Measurements from ENCODE around the gene HEXIM1.

Gene HEXIM1, protein sequence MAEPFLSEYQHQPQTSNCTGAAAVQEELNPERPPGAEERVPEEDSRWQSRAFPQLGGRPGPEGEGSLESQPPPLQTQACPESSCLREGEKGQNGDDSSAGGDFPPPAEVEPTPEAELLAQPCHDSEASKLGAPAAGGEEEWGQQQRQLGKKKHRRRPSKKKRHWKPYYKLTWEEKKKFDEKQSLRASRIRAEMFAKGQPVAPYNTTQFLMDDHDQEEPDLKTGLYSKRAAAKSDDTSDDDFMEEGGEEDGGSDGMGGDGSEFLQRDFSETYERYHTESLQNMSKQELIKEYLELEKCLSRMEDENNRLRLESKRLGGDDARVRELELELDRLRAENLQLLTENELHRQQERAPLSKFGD

DNA sequence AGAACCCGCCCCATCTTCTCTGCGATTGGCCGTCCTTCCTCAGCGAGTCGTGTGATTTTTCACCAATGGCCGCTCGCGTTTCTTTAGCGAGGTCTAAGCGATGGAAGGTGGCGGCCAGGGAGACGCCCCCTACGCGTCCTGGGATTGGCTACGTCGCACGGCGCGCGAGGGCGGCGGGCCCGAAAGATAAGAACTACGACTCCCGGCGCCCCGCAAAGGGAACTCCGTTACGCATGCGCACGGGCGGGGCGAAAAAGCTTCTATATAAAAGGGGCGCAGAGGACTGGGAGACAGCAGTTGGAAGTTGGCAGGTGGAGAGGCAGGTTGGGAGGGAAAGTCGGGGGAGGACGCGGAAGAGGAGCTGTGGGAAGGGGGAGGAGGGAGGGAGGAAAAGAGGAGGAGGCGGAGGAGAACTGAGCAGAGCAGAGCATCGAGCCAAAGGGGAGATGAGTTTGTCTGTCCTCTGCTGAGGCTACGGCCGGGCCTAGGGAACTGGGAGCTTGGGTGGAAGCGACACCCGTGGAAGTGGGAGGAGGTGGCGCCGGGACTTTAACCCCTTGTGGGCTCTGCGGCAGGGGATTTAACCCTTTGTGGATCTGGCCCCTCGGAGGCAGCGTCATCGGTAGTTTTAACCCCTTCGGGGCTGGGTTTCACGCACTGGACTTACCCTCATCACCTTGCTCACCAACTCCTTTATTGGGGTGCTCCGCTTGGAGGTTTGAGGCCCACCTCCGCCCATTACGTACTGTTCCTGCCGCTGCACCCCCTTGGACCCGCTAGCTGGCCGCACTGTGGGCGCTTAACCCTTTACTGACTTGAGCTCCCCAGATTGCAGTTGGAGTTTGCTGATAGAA is at the start of gene HEXIM1:
TSS of gene HEXIM1 (plus strand) at position 293 of the 854 bp plus-strand sequence. CDS start 716 bp downstream, outside the sequence.
- H3K9ac ChIP-seq (ENCODE audit: low read length): peak within 1 kb of the TSS; percentile 95
- H3K4me3 ChIP-seq (ENCODE audit: low read length): peak within 1 kb of the TSS; percentile 96
- peaks cover 20% of the 10 kb centered on the region for H3K4me1 ChIP-seq (ENCODE audit: control insufficient read depth, insufficient read depth, low read length)
- H3K36me3 ChIP-seq (ENCODE audit: control insufficient read depth, insufficient read depth, low read length): no peaks in the 10 kb centered on the region
- no peaks in the 10 kb centered on the region for H3K27me3 ChIP-seq (ENCODE audit: control insufficient read depth, insufficient read depth, low read length)
- peak within 1 kb of the TSS; percentile 98 for H3K27ac ChIP-seq (ENCODE audit: low read depth, low read length)

DNA sequence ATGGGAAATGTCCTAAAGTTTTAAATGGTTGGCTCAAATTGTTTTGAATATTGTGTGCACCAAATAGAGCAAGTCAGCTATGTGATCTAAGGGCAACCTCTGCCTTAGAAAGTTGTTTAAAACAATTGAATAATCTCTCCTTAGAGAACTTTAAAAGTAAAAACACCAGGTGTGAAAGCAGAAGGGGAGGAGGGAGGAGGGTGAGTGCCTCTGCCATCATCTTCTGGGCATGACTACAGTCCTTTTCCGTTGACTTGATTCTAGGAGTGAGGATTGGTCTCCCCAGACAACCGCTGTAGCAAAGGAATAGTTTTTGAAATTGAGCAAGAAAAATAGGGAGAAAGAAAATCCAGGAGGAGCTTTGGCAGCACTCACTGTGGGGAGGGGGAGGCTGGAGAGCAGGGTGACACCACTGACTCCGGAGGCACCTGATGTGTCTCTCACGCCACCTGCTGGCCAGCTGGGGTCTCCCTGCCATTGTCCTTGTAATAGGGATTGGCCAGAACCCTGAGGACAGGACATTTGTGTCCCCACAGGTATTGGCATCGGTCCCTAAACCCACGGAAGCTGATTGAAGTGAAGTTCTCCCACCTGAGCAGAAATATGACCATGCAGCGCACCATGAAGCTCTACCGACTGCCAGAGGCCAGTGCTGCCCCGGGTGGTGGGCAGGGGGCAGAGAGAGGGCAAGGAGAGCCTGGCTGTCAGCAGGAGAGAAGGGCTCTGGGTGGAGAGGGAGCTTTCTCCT is 49.2 kb upstream of the HEXIM1 start:
- Histone ChIP-seq H3K4me1 (ENCODE audit: control insufficient read depth, insufficient read depth, low read length) (peaks cover 6% of the 10 kb centered on the region), H3K27me3 (ENCODE audit: control insufficient read depth, insufficient read depth, low read length) (no peaks in the 10 kb centered on the region), H3K9ac (ENCODE audit: low read length) (no peak overlapping the region), H3K36me3 (ENCODE audit: control insufficient read depth, insufficient read depth, low read length) (peaks cover 36% of the 10 kb centered on the region), H3K4me3 (ENCODE audit: low read length) (no peak overlapping the region), H3K27ac (ENCODE audit: low read depth, low read length) (no peak overlapping the region)

DNA sequence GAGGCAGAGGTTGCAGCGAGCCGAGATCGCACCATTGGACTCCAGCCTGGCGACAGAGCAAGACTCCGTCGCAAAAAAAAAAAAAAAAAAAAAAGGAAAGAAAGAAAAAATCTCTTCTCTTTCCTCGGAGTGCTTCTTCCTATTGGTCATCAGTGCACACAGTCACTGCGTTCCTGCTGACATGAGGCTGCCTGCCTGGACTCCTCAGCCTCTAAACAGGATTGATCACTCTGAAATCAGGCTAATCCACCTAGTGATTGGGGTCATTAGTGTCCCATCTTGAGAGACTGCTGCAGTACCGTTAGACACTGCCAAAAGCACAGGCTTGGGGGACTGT is 46.8 kb upstream of the HEXIM1 start:
- Histone ChIP-seq H3K36me3 (ENCODE audit: control insufficient read depth, insufficient read depth, low read length) (peaks cover 46% of the 10 kb centered on the region), H3K27me3 (ENCODE audit: control insufficient read depth, insufficient read depth, low read length) (no peaks in the 10 kb centered on the region), H3K4me1 (ENCODE audit: control insufficient read depth, insufficient read depth, low read length) (peaks cover 4% of the 10 kb centered on the region), H3K4me3 (ENCODE audit: low read length) (no peak overlapping the region), H3K27ac (ENCODE audit: low read depth, low read length) (no peak overlapping the region), H3K9ac (ENCODE audit: low read length) (no peak overlapping the region)

DNA sequence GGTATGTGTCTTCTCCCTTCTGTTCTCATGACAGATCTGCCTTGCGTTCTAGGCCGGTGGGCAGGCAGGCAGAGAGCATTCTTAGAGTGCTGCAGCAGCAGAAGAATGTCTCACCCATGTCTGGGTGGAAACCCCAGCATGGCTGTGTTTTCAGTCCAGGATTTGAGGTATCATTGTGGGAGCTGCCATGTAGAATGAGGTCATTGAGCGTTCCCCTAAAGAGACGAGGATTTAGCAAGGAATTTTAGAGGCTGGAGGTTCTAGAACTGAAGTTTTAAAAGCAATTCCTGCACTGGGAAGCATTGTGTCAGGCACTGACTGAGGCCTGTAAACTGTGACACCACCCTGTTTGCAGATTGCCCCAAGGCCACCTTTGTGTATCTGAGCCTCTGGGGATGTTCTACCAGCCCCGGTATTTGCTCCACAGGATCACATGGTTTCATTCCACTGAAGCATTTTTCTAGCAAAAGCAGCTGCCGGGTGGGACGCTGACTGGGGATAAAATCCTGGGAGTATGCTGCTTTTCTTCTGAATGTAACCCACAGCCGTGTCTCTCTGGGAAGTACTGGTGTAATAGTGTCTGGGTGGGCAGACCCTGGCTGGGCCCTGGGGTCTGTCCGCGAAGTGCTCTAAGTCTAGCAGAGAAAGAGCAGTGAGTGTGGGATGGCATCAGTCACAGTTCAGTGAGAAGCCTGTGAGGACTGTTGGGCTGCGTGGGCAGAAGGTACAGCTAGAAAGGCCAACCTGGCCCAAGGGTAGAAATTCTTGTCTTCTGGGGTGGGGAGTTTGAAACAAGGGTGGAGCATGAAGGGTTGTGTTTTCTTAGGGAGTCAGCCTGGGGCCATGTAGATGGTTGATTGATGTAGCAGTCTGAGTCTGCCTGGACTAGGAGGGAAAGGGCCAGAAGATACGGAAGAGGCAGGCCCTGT is 46.1 kb upstream of the HEXIM1 start:
- H3K4me3 ChIP-seq (ENCODE audit: low read length): no peak overlapping the region
- H3K27me3 ChIP-seq (ENCODE audit: control insufficient read depth, insufficient read depth, low read length): no peaks in the 10 kb centered on the region
- peaks cover 4% of the 10 kb centered on the region for H3K4me1 ChIP-seq (ENCODE audit: control insufficient read depth, insufficient read depth, low read length)
- H3K9ac ChIP-seq (ENCODE audit: low read length): no peak overlapping the region
- no peak overlapping the region for H3K27ac ChIP-seq (ENCODE audit: low read depth, low read length)
- peaks cover 40% of the 10 kb centered on the region for H3K36me3 ChIP-seq (ENCODE audit: control insufficient read depth, insufficient read depth, low read length)

DNA sequence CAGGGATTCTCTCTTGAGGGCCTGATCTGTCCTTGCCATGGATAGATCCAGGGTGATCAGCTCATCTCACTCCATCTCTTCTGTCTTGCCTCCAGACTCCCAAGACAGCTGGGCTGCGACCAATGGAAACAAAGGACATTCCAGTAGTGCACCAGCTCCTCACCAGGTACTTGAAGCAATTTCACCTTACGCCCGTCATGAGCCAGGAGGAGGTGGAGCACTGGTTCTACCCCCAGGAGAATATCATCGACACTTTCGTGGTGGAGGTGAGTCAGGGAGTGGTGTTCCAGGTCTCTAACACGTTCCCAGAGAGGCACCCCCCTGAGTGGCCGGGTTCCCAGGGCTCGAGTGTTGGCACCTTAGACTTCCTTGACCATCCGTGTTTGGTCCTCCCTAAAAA is 45.4 kb upstream of the HEXIM1 start:
- Histone ChIP-seq H3K9ac (ENCODE audit: low read length) (no peak overlapping the region), H3K27ac (ENCODE audit: low read depth, low read length) (no peak overlapping the region)

DNA sequence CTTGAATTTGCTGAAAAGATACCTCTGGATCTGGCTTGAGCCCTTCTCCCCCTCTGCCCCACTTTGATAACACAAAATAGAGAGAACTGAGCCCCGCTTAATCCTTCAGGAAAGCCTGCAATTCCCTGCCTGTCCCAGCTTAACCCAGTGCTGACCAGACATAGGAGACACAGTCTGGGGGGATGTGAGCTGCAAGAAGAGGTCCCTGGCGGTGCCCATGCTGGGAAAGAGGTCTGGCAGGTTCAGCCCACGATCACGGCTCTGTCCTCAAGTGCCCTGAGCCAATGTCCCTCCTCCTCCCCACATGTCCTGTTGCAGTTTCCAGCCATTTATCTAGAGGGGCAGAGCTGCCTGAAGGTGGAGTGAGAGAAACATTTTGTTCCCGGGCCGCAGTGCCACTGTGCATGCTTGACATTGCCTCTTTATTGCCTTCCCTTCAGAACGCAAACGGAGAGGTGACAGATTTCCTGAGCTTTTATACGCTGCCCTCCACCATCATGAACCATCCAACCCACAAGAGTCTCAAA is 44.9 kb upstream of the HEXIM1 start:
- no peaks in the 10 kb centered on the region for H3K27me3 ChIP-seq (ENCODE audit: control insufficient read depth, insufficient read depth, low read length)
- H3K9ac ChIP-seq (ENCODE audit: low read length): no peak overlapping the region
- H3K27ac ChIP-seq (ENCODE audit: low read depth, low read length): no peak overlapping the region
- no peak overlapping the region for H3K4me3 ChIP-seq (ENCODE audit: low read length)
- peaks cover 4% of the 10 kb centered on the region for H3K4me1 ChIP-seq (ENCODE audit: control insufficient read depth, insufficient read depth, low read length)
- peaks cover 30% of the 10 kb centered on the region for H3K36me3 ChIP-seq (ENCODE audit: control insufficient read depth, insufficient read depth, low read length)

More for the DNA sequence above, 45.4 kb upstream of the HEXIM1 start:
- H3K36me3 ChIP-seq (ENCODE audit: control insufficient read depth, insufficient read depth, low read length): peaks cover 33% of the 10 kb centered on the region
- peaks cover 4% of the 10 kb centered on the region for H3K4me1 ChIP-seq (ENCODE audit: control insufficient read depth, insufficient read depth, low read length)
- H3K27me3 ChIP-seq (ENCODE audit: control insufficient read depth, insufficient read depth, low read length): no peaks in the 10 kb centered on the region
- no peak overlapping the region for H3K4me3 ChIP-seq (ENCODE audit: low read length)

DNA sequence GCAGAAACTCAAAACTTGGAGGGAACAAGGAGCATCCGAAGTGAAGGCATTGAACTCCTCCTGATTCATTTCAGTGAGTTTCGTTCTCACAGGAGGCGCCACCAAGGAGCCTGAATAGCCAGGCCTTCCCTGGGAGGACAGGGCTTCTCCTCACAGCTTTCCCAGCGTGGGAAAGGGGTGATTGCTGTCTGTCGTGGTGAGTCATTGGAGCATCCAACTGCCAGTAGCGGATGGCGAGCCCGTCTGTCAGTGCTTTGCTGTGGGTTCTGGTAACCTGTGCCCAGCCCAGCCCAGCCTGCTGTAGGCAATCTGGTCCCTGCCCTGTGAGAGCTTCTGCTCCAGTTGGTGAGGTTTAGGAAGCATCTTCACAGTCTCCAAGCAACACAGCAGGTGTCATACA is 44.2 kb upstream of the HEXIM1 start:
- no peaks in the 10 kb centered on the region for H3K4me1 ChIP-seq (ENCODE audit: control insufficient read depth, insufficient read depth, low read length)
- peaks cover 28% of the 10 kb centered on the region for H3K36me3 ChIP-seq (ENCODE audit: control insufficient read depth, insufficient read depth, low read length)
- H3K4me3 ChIP-seq (ENCODE audit: low read length): no peak overlapping the region
- H3K9ac ChIP-seq (ENCODE audit: low read length): no peak overlapping the region
- H3K27me3 ChIP-seq (ENCODE audit: control insufficient read depth, insufficient read depth, low read length): no peaks in the 10 kb centered on the region
- H3K27ac ChIP-seq (ENCODE audit: low read depth, low read length): no peak overlapping the region

DNA sequence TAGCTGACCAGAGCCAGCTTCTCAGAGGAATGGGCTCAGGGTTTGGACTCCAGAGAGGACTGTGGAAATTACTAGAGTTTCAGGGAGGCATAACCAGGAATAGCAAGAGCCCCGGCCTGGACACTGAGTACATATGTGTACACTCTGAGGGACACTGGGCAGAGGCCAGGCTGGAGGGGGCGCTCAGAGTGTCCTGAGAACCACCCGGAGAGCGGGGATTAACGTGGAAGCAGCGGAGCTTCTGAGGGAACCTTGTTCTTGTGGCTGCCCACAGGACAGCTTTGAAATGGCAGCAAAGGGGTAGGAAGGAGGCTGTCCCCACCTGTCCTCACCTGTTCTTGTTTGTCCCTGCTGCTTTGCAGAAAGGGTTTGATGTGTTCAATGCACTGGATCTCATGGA is 43.8 kb upstream of the HEXIM1 start:
- no peaks in the 10 kb centered on the region for H3K27me3 ChIP-seq (ENCODE audit: control insufficient read depth, insufficient read depth, low read length)
- no peaks in the 10 kb centered on the region for H3K4me1 ChIP-seq (ENCODE audit: control insufficient read depth, insufficient read depth, low read length)
- H3K36me3 ChIP-seq (ENCODE audit: control insufficient read depth, insufficient read depth, low read length): peaks cover 28% of the 10 kb centered on the region
- H3K9ac ChIP-seq (ENCODE audit: low read length): no peak overlapping the region
- no peak overlapping the region for H3K4me3 ChIP-seq (ENCODE audit: low read length)
- H3K27ac ChIP-seq (ENCODE audit: low read depth, low read length): no peak overlapping the region

DNA sequence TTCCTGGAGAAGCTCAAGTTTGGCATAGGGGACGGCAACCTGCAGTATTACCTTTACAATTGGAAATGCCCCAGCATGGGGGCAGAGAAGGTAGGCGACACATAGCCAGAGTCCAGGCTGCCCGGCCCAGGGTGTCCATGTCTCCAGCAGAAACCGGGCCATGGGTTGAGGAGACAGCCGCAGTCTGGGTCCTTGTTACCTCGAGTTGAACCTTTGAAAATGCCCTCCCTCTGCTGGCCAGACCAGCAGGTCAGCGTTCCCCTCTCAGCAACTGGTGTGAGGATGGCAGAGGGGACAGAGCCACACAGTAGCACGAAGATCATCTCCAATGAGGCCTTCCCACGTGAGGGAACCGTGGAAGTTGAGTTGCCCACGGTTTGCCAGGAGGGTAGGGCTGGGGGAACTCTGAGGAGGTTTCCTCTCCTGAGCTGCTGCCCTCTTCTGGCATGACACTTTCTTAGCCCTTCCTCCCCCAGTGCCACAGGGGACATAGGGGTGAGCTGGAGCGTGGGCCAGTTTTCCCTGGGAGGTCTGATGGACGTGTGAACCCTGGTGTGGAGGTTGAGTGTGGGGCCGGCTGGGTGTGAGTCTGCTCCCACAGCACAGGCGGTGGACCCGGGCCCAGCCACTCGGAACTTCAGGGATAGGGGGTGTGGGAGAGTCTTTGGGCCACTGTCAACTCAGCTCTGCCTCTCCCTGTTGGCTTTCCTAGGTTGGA is 43.2 kb upstream of the HEXIM1 start:
- no peak overlapping the region for H3K27ac ChIP-seq (ENCODE audit: low read depth, low read length)
- H3K4me3 ChIP-seq (ENCODE audit: low read length): no peak overlapping the region
- H3K36me3 ChIP-seq (ENCODE audit: control insufficient read depth, insufficient read depth, low read length): peaks cover 28% of the 10 kb centered on the region
- H3K27me3 ChIP-seq (ENCODE audit: control insufficient read depth, insufficient read depth, low read length): no peaks in the 10 kb centered on the region
- no peak overlapping the region for H3K9ac ChIP-seq (ENCODE audit: low read length)
- no peaks in the 10 kb centered on the region for H3K4me1 ChIP-seq (ENCODE audit: control insufficient read depth, insufficient read depth, low read length)

DNA sequence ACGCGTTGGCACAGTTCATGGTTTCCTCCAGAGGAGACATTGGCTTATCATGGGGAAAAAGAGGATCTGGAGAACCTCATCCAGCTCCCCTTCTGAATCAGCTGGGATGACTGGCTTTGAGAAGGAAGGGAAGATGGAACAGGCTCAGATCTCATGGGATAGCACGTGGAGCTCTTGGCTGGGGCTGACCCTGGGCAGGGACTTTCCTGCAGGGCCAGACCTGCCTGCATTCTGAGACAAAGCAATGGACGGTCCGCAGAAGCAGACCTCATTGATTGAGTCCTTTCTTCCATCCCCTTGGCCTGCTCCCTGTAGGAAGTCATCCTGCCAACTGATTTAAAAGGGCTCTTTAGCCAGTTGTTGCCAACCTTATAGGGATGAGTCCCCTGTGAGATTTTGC is 42.2 kb upstream of the HEXIM1 start:
- H3K27me3 ChIP-seq (ENCODE audit: control insufficient read depth, insufficient read depth, low read length): no peaks in the 10 kb centered on the region
- no peak overlapping the region for H3K4me3 ChIP-seq (ENCODE audit: low read length)
- no peak overlapping the region for H3K27ac ChIP-seq (ENCODE audit: low read depth, low read length)
- H3K4me1 ChIP-seq (ENCODE audit: control insufficient read depth, insufficient read depth, low read length): peaks cover 8% of the 10 kb centered on the region
- H3K36me3 ChIP-seq (ENCODE audit: control insufficient read depth, insufficient read depth, low read length): peaks cover 28% of the 10 kb centered on the region
- H3K9ac ChIP-seq (ENCODE audit: low read length): no peak overlapping the region

DNA sequence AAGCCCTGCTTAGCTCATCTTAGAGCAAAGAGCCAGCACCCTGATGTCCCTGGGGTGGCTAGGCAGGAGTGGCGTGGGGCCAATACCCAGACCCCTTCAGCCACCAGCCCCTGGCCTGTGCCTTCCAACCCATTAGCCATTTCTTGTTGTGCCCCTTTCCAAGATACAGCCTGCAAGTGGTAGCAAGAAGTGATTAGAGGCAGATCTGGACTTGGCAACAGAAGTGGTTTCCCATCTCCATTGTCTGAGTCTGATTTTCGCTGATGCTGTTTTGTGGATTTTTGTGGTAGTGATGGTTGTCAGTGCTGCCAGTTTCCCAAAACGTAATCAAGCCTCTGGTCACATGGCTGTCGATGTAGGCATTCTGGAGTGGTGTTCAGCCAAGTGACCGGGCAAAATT is 41.7 kb upstream of the HEXIM1 start:
- H3K9ac ChIP-seq (ENCODE audit: low read length): no peak overlapping the region
- no peak overlapping the region for H3K27ac ChIP-seq (ENCODE audit: low read depth, low read length)
- H3K4me1 ChIP-seq (ENCODE audit: control insufficient read depth, insufficient read depth, low read length): peaks cover 13% of the 10 kb centered on the region
- no peaks in the 10 kb centered on the region for H3K27me3 ChIP-seq (ENCODE audit: control insufficient read depth, insufficient read depth, low read length)
- H3K36me3 ChIP-seq (ENCODE audit: control insufficient read depth, insufficient read depth, low read length): peaks cover 28% of the 10 kb centered on the region
- H3K4me3 ChIP-seq (ENCODE audit: low read length): no peak overlapping the region

Data from rectal smooth muscle tissue (tissue), 1 donor.